Panc1 (cell line): ENCODE measurements around the gene MFSD6.

ENCODE experiments used
- CTCF ChIP-seq: fragments of 450-650 bp; IDR thresholded peaks from 2 replicates; pipeline ENCODE4 v1.5.1; 2017; ENCODE audit warnings: mild to moderate bottlenecking
- POLR2AphosphoS5 ChIP-seq: IDR thresholded peaks from 2 replicates; pipeline ENCODE4 v1.6.1; 2012; ENCODE audit warnings: mild to moderate bottlenecking, low read depth, low read length, moderate library complexity
- REST ChIP-seq, 2 experiments: IDR thresholded peaks; 2 replicates each; pipeline ENCODE4 v1.6.1; 2011 to 2012; ENCODE audit warnings: low read depth in 2 of 2, control low read depth in 1 of 2, low read length in 1 of 2, mild to moderate bottlenecking in 1 of 2, moderate library complexity in 1 of 2; ENCODE audit not compliant: insufficient read depth in 1 of 2
- SIN3A ChIP-seq: IDR thresholded peaks from 2 replicates; pipeline ENCODE4 v1.6.1; 2012; ENCODE audit warnings: low read depth, mild to moderate bottlenecking, low read length, moderate library complexity, borderline replicate concordance; ENCODE audit not compliant: insufficient read depth
- TCF7L2 ChIP-seq: IDR thresholded peaks from 2 replicates; pipeline ENCODE4 v1.6.1; 2011; ENCODE audit warnings: mild to moderate bottlenecking, low read depth, low read length, inconsistent platforms

GRCh38 chr2:190446193-190446592, 38.0 kb downstream of the MFSD6 start:
- TF ChIP-seq CTCF, result no peak
- TF ChIP-seq REST (IDR thresholded peaks at IDR 0.05; ENCODE audit: insufficient read depth in 1 of 2, low read depth in 2 of 2, low read length in 1 of 2), result no peak
- TF ChIP-seq POLR2AphosphoS5, result no peak
- no peak for TF ChIP-seq TCF7L2
- TF ChIP-seq SIN3A, result no peak
